ENCODE results near the gene ALAS1. TPM values are rescaled to one million over a fixed set of nuclear protein-coding genes. Genes with fewer than 3 reads are reported as not detected.
A peak's percentile ranks its signal among the peaks of the same experiment; 100 is the strongest.
"Not testable (repeated sequence)": the region's sequence is repeated elsewhere in the genome, so short reads cannot be mapped to it uniquely, and the experiment has no call there.

Gene ALAS1
- polyA plus RNA-seq, 3 donors = 46.6 to 52.6 (median 48.8) TPM

GRCh38 chr3:52176180-52176752, 21.7 kb upstream of the ALAS1 start:
- no peak for DNase-seq (ENCODE audit: low read depth in 3 of 3, low spot score in 2 of 3)

- DNase-seq (ENCODE audit: low read depth in 3 of 3, low spot score in 2 of 3) = no peak
These were observed 20.8 kb upstream of the ALAS1 start for GRCh38 chr3:52176951-52177700.

GRCh38 chr3:52177701-52178042, 20.3 kb upstream of the ALAS1 start:
- no peak for DNase-seq (ENCODE audit: low read depth in 3 of 3, low spot score in 2 of 3)

GRCh38 chr3:52178126-52178525, 19.8 kb upstream of the ALAS1 start:
- DNase-seq (ENCODE audit: low read depth in 3 of 3, low spot score in 2 of 3) = not testable (repeated sequence)

GRCh38 chr3:52178537-52178936, 19.4 kb upstream of the ALAS1 start:
- DNase-seq (ENCODE audit: low read depth in 3 of 3, low spot score in 2 of 3) = no peak

- DNase-seq (ENCODE audit: low read depth in 3 of 3, low spot score in 2 of 3) = no peak
These were observed 16.4 kb upstream of the ALAS1 start for GRCh38 chr3:52181543-52181942.

GRCh38 chr3:52182196-52182595, 15.8 kb upstream of the ALAS1 start:
- DNase-seq (ENCODE audit: low read depth in 3 of 3, low spot score in 2 of 3) = no peak

GRCh38 chr3:52182691-52183090, 15.3 kb upstream of the ALAS1 start:
- DNase-seq (ENCODE audit: low read depth in 3 of 3, low spot score in 2 of 3) = no peak

GRCh38 chr3:52183786-52184445, 14.0 kb upstream of the ALAS1 start:
- DNase-seq (ENCODE audit: low read depth in 3 of 3, low spot score in 2 of 3) = no peak

- no peak for DNase-seq (ENCODE audit: low read depth in 3 of 3, low spot score in 2 of 3)
These were observed 13.3 kb upstream of the ALAS1 start for GRCh38 chr3:52184690-52185089.

- no peak for DNase-seq (ENCODE audit: low read depth in 3 of 3, low spot score in 2 of 3)
These were observed 12.6 kb upstream of the ALAS1 start for GRCh38 chr3:52185311-52185710.

GRCh38 chr3:52185837-52186236, 12.1 kb upstream of the ALAS1 start:
- DNase-seq (ENCODE audit: low read depth in 3 of 3, low spot score in 2 of 3) = no peak

GRCh38 chr3:52186729-52187128, 11.2 kb upstream of the ALAS1 start:
- no peak for DNase-seq (ENCODE audit: low read depth in 3 of 3, low spot score in 2 of 3)

GRCh38 chr3:52188556-52188955, 9.4 kb upstream of the ALAS1 start:
- DNase-seq (ENCODE audit: low read depth in 3 of 3, low spot score in 2 of 3) = no peak

- no peak for DNase-seq (ENCODE audit: low read depth in 3 of 3, low spot score in 2 of 3)
These were observed 7.5 kb upstream of the ALAS1 start for GRCh38 chr3:52190294-52191074.

- DNase-seq (ENCODE audit: low read depth in 3 of 3, low spot score in 2 of 3) = no peak
These were observed 6.3 kb upstream of the ALAS1 start for GRCh38 chr3:52191663-52192062.

GRCh38 chr3:52193065-52193464, 4.9 kb upstream of the ALAS1 start:
- no peak for DNase-seq (ENCODE audit: low read depth in 3 of 3, low spot score in 2 of 3)

GRCh38 chr3:52194485-52195290, 3.3 kb upstream of the ALAS1 start:
- DNase-seq (ENCODE audit: low read depth in 3 of 3, low spot score in 2 of 3) = peak in 1 of 3 donors; percentile 63

- DNase-seq (ENCODE audit: low read depth in 3 of 3, low spot score in 2 of 3) = no peak
These were observed 2.7 kb upstream of the ALAS1 start for GRCh38 chr3:52195291-52195597.

- DNase-seq (ENCODE audit: low read depth in 3 of 3, low spot score in 2 of 3) = no peak
These were observed 2.1 kb upstream of the ALAS1 start for GRCh38 chr3:52195823-52196331.

Data from right renal cortex interstitium (tissue), 3 donors.